ENCODE data around the gene INPP5D. TPM values are rescaled to one million over a fixed set of nuclear protein-coding genes. Genes with fewer than 3 reads are reported as not detected.

The INPP5D gene
- total and polyA plus RNA-seq, 7 donors: 1.2 to 4.2 (median 2.8) TPM

- H3K4me3 ChIP-seq: no peak overlapping the region
- ATAC-seq (no peak), DNase-seq (no peak)
- intact Hi-C loops (cut with DNase I): no loop called here
- H3K4me1 ChIP-seq: peaks cover 7% of the 10 kb centered on the region
- H3K27ac ChIP-seq: no peak overlapping the region
- H3K9me3 ChIP-seq: no peaks in the 10 kb centered on the region
- 96 to 97% (median 97%) methylated on average over 5 of the region's 5 CpGs for WGBS, 3 donors
- peaks cover 0 to 9% (median 0%) of the 10 kb centered on the region in 3 donors for H3K27me3 ChIP-seq (ENCODE audit: insufficient read depth in 3 of 3, low read length in 2 of 3)
- no peaks in the 10 kb centered on the region for H3K36me3 ChIP-seq (ENCODE audit: insufficient read depth in 1 of 2, low read depth in 1 of 2)
- TF ChIP-seq CTCF (IDR thresholded peaks at IDR 0.05): no peak
Observed at GRCh38 chr2:233111427-233111826, 51.3 kb downstream of the INPP5D start.

- DNase-seq (no peak), ATAC-seq (no peak)
- no peak overlapping the region for H3K4me3 ChIP-seq
- H3K27me3 ChIP-seq (ENCODE audit: insufficient read depth in 3 of 3, low read length in 2 of 3): peaks cover 0 to 12% (median 0%) of the 10 kb centered on the region in 3 donors
- H3K9me3 ChIP-seq: no peaks in the 10 kb centered on the region
- WGBS, 3 donors: 64 to 78% (median 68%) methylated on average over 4 of the region's 4 CpGs
- intact Hi-C loops (cut with DNase I): no loop called here
- no peak overlapping the region for H3K27ac ChIP-seq
- peaks cover 7% of the 10 kb centered on the region for H3K4me1 ChIP-seq
- TF ChIP-seq CTCF (IDR thresholded peaks at IDR 0.05): no peak
- H3K36me3 ChIP-seq (ENCODE audit: insufficient read depth in 1 of 2, low read depth in 1 of 2): no peaks in the 10 kb centered on the region
Observed at GRCh38 chr2:233112329-233112728, 52.2 kb downstream of the INPP5D start.

GRCh38 chr2:233112776-233113452 is 52.8 kb downstream of the INPP5D start:
- 70 to 81% (median 72%) methylated on average over 6 of the region's 6 CpGs for whole genome bisulfite sequencing, 3 donors
- Histone ChIP-seq H3K4me3 (no peak overlapping the region), H3K36me3 (ENCODE audit: insufficient read depth in 1 of 2, low read depth in 1 of 2) (no peaks in the 10 kb centered on the region), H3K4me1 (peaks cover 7% of the 10 kb centered on the region), H3K9me3 (no peaks in the 10 kb centered on the region), H3K27ac (no peak overlapping the region), H3K27me3 (ENCODE audit: insufficient read depth in 3 of 3, low read length in 2 of 3) (peaks cover 0 to 12% (median 0%) of the 10 kb centered on the region in 3 donors)
- TF ChIP-seq CTCF (IDR thresholded peaks at IDR 0.05): no peak
- ATAC-seq (no peak), DNase-seq (no peak)
- intact Hi-C loops (cut with DNase I): no loop called here

- DNase-seq (no peak), ATAC-seq (no peak)
- H3K4me1 ChIP-seq: peaks cover 7% of the 10 kb centered on the region
- no peaks in the 10 kb centered on the region for H3K36me3 ChIP-seq (ENCODE audit: insufficient read depth in 1 of 2, low read depth in 1 of 2)
- no peak overlapping the region for H3K4me3 ChIP-seq
- H3K27ac ChIP-seq: no peak overlapping the region
- TF ChIP-seq CTCF (IDR thresholded peaks at IDR 0.05): no peak
- WGBS, 3 donors: 78 to 85% (median 85%) methylated on average over 11 of the region's 11 CpGs
- intact Hi-C loops (cut with DNase I): no loop called here
- peaks cover 0 to 4% (median 0%) of the 10 kb centered on the region in 3 donors for H3K27me3 ChIP-seq (ENCODE audit: insufficient read depth in 3 of 3, low read length in 2 of 3)
- H3K9me3 ChIP-seq: no peaks in the 10 kb centered on the region
Observed at GRCh38 chr2:233114421-233114861, 54.3 kb downstream of the INPP5D start.

GRCh38 chr2:233115121-233115520 is 55.0 kb downstream of the INPP5D start:
- intact Hi-C loops (cut with DNase I): no loop called here
- Histone ChIP-seq H3K36me3 (ENCODE audit: insufficient read depth in 1 of 2, low read depth in 1 of 2) (no peaks in the 10 kb centered on the region), H3K4me3 (no peak overlapping the region), H3K27me3 (ENCODE audit: insufficient read depth in 3 of 3, low read length in 2 of 3) (peaks cover 0 to 3% (median 0%) of the 10 kb centered on the region in 3 donors), H3K27ac (no peak overlapping the region), H3K9me3 (no peaks in the 10 kb centered on the region), H3K4me1 (peaks cover 7% of the 10 kb centered on the region)
- ATAC-seq (peak in 2 of 4 donors; percentile 33 to 50), DNase-seq (no peak)
- no peak for TF ChIP-seq CTCF (IDR thresholded peaks at IDR 0.05)
- WGBS, 3 donors: 53 to 59% (median 56%) methylated on average over 7 of the region's 7 CpGs
